H9 (cell line): ENCODE data around the gene CACNA2D4. TPM values are rescaled to one million over a fixed set of nuclear protein-coding genes. Genes with fewer than 3 reads are reported as not detected.

ENCODE experiments used
- DNase-seq: peaks from one replicate; pipeline ENCODE4 v3.0.0-alpha.2; 2017
- H2AFZ ChIP-seq: one replicate; pipeline ENCODE4 v1.6.1; 2013; ENCODE audit warnings: mild to moderate bottlenecking, low read length, control low read depth, moderate library complexity
- H2AK5ac ChIP-seq: 2 replicates; pipeline ENCODE4 v1.6.1; 2013; ENCODE audit warnings: low read length, control low read depth, mixed read lengths; ENCODE audit not compliant: insufficient read length
- H2BK120ac ChIP-seq: one replicate; pipeline ENCODE4 v1.6.1; 2013; ENCODE audit warnings: low read depth, mild to moderate bottlenecking, low read length, control low read depth, inconsistent platforms; ENCODE audit not compliant: poor library complexity, severe bottlenecking
- H2BK12ac ChIP-seq: 2 replicates; pipeline ENCODE4 v1.6.1; 2013; ENCODE audit warnings: low read length, control low read depth, mixed read lengths, low read depth; ENCODE audit not compliant: insufficient read length
- H2BK15ac ChIP-seq: 2 replicates; pipeline ENCODE4 v1.6.1; 2013; ENCODE audit warnings: low read depth, low read length, control low read depth
- H2BK20ac ChIP-seq: one replicate; pipeline ENCODE4 v1.6.1; 2013; ENCODE audit warnings: low read depth, mild to moderate bottlenecking, low read length, control low read depth, inconsistent platforms; ENCODE audit not compliant: poor library complexity, severe bottlenecking
- H2BK5ac ChIP-seq: 2 replicates; pipeline ENCODE4 v1.6.1; 2013; ENCODE audit warnings: low read length, control low read depth, mixed read lengths; ENCODE audit not compliant: insufficient read length
- H3K14ac ChIP-seq: 2 replicates; pipeline ENCODE4 v1.6.1; 2013; ENCODE audit warnings: low read length, control low read depth; ENCODE audit not compliant: insufficient read depth
- H3K18ac ChIP-seq: 2 replicates; pipeline ENCODE4 v1.6.1; 2013; ENCODE audit warnings: low read depth, mild to moderate bottlenecking, mixed read lengths, low read length, control low read depth; ENCODE audit not compliant: insufficient read length
- H3K23ac ChIP-seq: 2 replicates; pipeline ENCODE4 v1.6.1; 2013; ENCODE audit warnings: low read length, control low read depth, mixed read lengths, low read depth; ENCODE audit not compliant: insufficient read length
- H3K23me2 ChIP-seq: 2 replicates; pipeline ENCODE4 v1.6.1; 2013; ENCODE audit warnings: low read depth, mild to moderate bottlenecking, mixed read lengths, low read length, control low read depth; ENCODE audit not compliant: insufficient read length, poor library complexity, severe bottlenecking
- H3K27ac ChIP-seq: 2 replicates; pipeline ENCODE4 v1.5.1; 2013; ENCODE audit warnings: low read length, control low read depth, mixed read lengths, low read depth; ENCODE audit not compliant: insufficient read length
- H3K27me3 ChIP-seq: 2 replicates; pipeline ENCODE4 v1.6.1; 2013; ENCODE audit warnings: low read length, control low read depth, inconsistent platforms; ENCODE audit not compliant: insufficient read depth
- H3K4ac ChIP-seq: 2 replicates; pipeline ENCODE4 v1.6.1; 2013; ENCODE audit warnings: low read depth, mild to moderate bottlenecking, control low read depth, inconsistent platforms, low read length, moderate library complexity
- H3K4me1 ChIP-seq: 2 replicates; pipeline ENCODE4 v1.6.1; 2013; ENCODE audit warnings: low read length, control low read depth, inconsistent platforms; ENCODE audit not compliant: insufficient read depth
- H3K4me2 ChIP-seq: 2 replicates; pipeline ENCODE4 v1.6.1; 2013; ENCODE audit warnings: low read length, control low read depth, mixed read lengths; ENCODE audit not compliant: insufficient read length, insufficient read depth
- H3K56ac ChIP-seq: 2 replicates; pipeline ENCODE4 v1.6.1; 2013; ENCODE audit warnings: low read depth, mild to moderate bottlenecking, mixed read lengths, low read length, control low read depth; ENCODE audit not compliant: insufficient read length
- H3K79me1 ChIP-seq: 2 replicates; pipeline ENCODE4 v1.6.1; 2013; ENCODE audit warnings: low read depth, mild to moderate bottlenecking, moderate library complexity, low read length, control low read depth, inconsistent platforms; ENCODE audit not compliant: insufficient read depth, poor library complexity, severe bottlenecking
- H3K79me2 ChIP-seq: 2 replicates; pipeline ENCODE4 v1.6.1; 2013; ENCODE audit warnings: low read length, control low read depth, inconsistent platforms; ENCODE audit not compliant: insufficient read depth
- H3K9ac ChIP-seq: 2 replicates; pipeline ENCODE4 v1.6.1; 2013; ENCODE audit warnings: low read length, control low read depth, mixed read lengths; ENCODE audit not compliant: insufficient read length; ENCODE audit errors: extremely low read depth
- H3K9me3 ChIP-seq: one replicate; pipeline ENCODE4 v1.6.1; 2013; ENCODE audit warnings: low read depth, low read length, inconsistent platforms; ENCODE audit not compliant: control insufficient read depth
- H3T11ph ChIP-seq: one replicate; pipeline ENCODE4 v1.6.1; 2013; ENCODE audit warnings: mild to moderate bottlenecking, low read length, control low read depth, inconsistent platforms
- H4K20me1 ChIP-seq: one replicate; pipeline ENCODE4 v1.6.1; 2013; ENCODE audit not compliant: control insufficient read depth, insufficient read length, insufficient read depth
- H4K5ac ChIP-seq: 2 replicates; pipeline ENCODE4 v1.6.1; 2013; ENCODE audit warnings: low read depth, mild to moderate bottlenecking, mixed read lengths, low read length, control low read depth; ENCODE audit not compliant: insufficient read length
- H4K8ac ChIP-seq: replicated peaks from 2 replicates; pipeline ENCODE4 v1.6.1; 2013; ENCODE audit warnings: low read length, control low read depth, mixed read lengths, low read depth; ENCODE audit not compliant: insufficient read length
- H4K91ac ChIP-seq: 2 replicates; pipeline ENCODE4 v1.6.1; 2013; ENCODE audit warnings: low read depth, mild to moderate bottlenecking, moderate library complexity, mixed read lengths, low read length, control low read depth; ENCODE audit not compliant: insufficient read length
- H3K27ac Mint-ChIP-seq, 3 experiments: 2 replicates in 2 of 3; 3 replicates in 1 of 3; pipeline ENCODE4 v1.8.0; 2020 to 2021; ENCODE audit warnings: mixed read lengths in 3 of 3, mild to moderate bottlenecking in 1 of 3, moderate library complexity in 1 of 3
- H3K27me3 Mint-ChIP-seq: 2 replicates; pipeline ENCODE4 v1.8.0; 2021; ENCODE audit warnings: low read depth, mild to moderate bottlenecking, moderate library complexity, mixed read lengths
- H3K36me3 Mint-ChIP-seq, 3 experiments: 2 replicates in 2 of 3; 3 replicates in 1 of 3; pipeline ENCODE4 v1.8.0; 2020 to 2021; ENCODE audit warnings: low read depth in 3 of 3, mixed read lengths in 3 of 3; ENCODE audit not compliant: insufficient read depth in 1 of 3
- H3K4me1 Mint-ChIP-seq, 2 experiments: 2 replicates each; pipeline ENCODE4 v1.8.0; 2020; ENCODE audit warnings: mixed read lengths in 2 of 2
- H3K4me3 Mint-ChIP-seq, 2 experiments: 2 replicates in 1 of 2; 3 replicates in 1 of 2; pipeline ENCODE4 v1.8.0; 2020 to 2021; ENCODE audit warnings: mild to moderate bottlenecking in 2 of 2, mixed read lengths in 2 of 2, moderate library complexity in 1 of 2
- H3K9me3 Mint-ChIP-seq, 2 experiments: 2 replicates in 1 of 2; 3 replicates in 1 of 2; pipeline ENCODE4 v1.8.0; 2020; ENCODE audit warnings: mild to moderate bottlenecking in 2 of 2, mixed read lengths in 2 of 2, moderate library complexity in 1 of 2
- WGBS: extraction: QIAGEN DNeasy Blood & Tissue Kit; methylation state at CpG from one replicate; pipeline ENCODE4 v1.1.7; 2013; ENCODE audit warnings: missing lambda C conversion rate, low lambda C conversion rate, mixed read lengths; ENCODE audit not compliant: insufficient read length; ENCODE audit errors: extremely low coverage; 5-methylcytosine and 5-hydroxymethylcytosine counted together
- total RNA-seq: library from RNA; stranded (reverse); gene quantifications from 2 replicates; pipeline ENCODE4 v1.2.1, GENCODE V29; 2021
- TF ChIP-seq, protein P1 (sequence below): fragments of 200-600 bp; sonication (generic); conservative IDR thresholded peaks from 3 replicates; pipeline ENCODE4 v1.8.0; 2021; ENCODE audit warnings: antibody characterized with exemption, mild to moderate bottlenecking

Gene CACNA2D4
- total RNA-seq, 1 experiment from 2014 or later: 0.79 TPM

DNA sequence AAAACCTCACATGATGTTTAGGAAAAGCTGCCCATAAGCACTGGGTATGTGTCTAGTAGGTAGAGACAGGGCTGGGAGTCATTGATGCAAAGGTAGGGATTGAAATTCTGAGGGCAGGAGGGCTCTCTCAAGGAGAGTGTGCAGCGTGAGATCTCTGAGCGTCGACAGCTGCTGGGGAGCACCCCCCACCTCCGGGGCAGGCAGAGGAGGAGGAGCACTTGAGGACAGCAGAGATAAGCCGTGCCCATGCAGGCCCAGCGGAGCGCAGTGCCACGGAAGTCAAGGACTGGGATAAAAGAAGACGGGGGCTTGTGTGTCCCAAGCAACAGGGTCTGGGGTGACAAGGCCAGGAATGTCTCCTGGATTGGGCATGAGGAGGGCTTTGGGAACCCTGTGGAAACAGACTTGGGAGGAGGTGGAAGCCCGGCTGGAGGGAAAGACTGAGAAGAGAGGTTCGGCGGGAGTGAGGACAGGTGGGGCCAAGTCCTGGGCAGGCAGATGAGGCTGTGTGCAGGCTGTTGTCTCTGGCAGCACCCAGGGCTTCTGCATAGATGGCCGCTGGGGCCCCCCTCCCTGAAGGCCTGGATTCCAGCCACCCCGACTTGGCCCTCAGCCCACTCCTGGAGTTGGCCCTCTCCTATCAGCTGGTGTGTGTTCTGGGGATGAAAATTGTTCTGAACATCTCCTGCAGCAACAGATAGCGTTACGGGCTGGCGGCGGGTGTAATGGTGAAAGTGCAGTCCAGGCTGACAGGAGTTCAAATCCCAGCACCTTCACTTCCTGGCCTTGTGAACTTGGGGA lies 1.9 kb downstream of the CACNA2D4 start:
- H3K4me1 Mint-ChIP-seq: peaks cover 19 to 48% of the 10 kb centered on the region in 2 experiments
- no peak overlapping the region for H2BK5ac ChIP-seq

More for the DNA sequence above, 1.9 kb downstream of the CACNA2D4 start:
- no peak overlapping the region for H3K4me3 Mint-ChIP-seq
- Histone ChIP-seq H3K18ac (no peak overlapping the region), H2AFZ (no peak overlapping the region), H3K23ac (no peak overlapping the region), H3K4me1 (no peaks in the 10 kb centered on the region), H3K79me2 (no peaks in the 10 kb centered on the region), H2BK20ac (no peak overlapping the region), H4K91ac (no peak overlapping the region), H2BK12ac (no peak overlapping the region), H3K9ac (no peak overlapping the region), H4K5ac (no peak overlapping the region), H4K8ac (no peak overlapping the region), H3K79me1 (no peaks in the 10 kb centered on the region), H3K56ac (no peak overlapping the region), H3K27me3 (no peaks in the 10 kb centered on the region), H3K9me3 (no peaks in the 10 kb centered on the region), H3K23me2 (no peaks in the 10 kb centered on the region), H3K27ac (no peak overlapping the region), H3T11ph (no peak overlapping the region), H3K4me2 (no peak overlapping the region), H3K4ac (no peak overlapping the region), H3K14ac (no peak overlapping the region; the same call in 1 of the 2 replicates), H4K20me1 (no peaks in the 10 kb centered on the region), H2AK5ac (no peak overlapping the region), H2BK120ac (no peak overlapping the region), H2BK15ac (no peak overlapping the region)
- peak overlapping the region in 1 of 3 experiments; percentile 14; a peak in 3 of 7 replicates for H3K27ac Mint-ChIP-seq
- no peaks in the 10 kb centered on the region; the same call in 1 of the 2 replicates for H3K27me3 Mint-ChIP-seq
- WGBS: no CpG with 5 or more reads among the region's 18 CpGs
- no peaks in the 10 kb centered on the region for H3K9me3 Mint-ChIP-seq
- H3K36me3 Mint-ChIP-seq: no peaks in the 10 kb centered on the region; a peak in 1 of 7 replicates
- TF ChIP-seq, protein P1, sequence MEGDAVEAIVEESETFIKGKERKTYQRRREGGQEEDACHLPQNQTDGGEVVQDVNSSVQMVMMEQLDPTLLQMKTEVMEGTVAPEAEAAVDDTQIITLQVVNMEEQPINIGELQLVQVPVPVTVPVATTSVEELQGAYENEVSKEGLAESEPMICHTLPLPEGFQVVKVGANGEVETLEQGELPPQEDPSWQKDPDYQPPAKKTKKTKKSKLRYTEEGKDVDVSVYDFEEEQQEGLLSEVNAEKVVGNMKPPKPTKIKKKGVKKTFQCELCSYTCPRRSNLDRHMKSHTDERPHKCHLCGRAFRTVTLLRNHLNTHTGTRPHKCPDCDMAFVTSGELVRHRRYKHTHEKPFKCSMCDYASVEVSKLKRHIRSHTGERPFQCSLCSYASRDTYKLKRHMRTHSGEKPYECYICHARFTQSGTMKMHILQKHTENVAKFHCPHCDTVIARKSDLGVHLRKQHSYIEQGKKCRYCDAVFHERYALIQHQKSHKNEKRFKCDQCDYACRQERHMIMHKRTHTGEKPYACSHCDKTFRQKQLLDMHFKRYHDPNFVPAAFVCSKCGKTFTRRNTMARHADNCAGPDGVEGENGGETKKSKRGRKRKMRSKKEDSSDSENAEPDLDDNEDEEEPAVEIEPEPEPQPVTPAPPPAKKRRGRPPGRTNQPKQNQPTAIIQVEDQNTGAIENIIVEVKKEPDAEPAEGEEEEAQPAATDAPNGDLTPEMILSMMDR: no peak
- DNase-seq: peak; percentile 26
